Stimulated activated naive CD8-positive, alpha-beta T cell treated with anti-CD3 and anti-CD28 coated beads, Interleukin-15, Interleukin-2, amounts not matched to agents 100 U/mL and 50 U/mL, for 24 hours (primary cell): ENCODE measurements around the gene EEF1A1.
"Not testable (repeated sequence)": the region's sequence is repeated elsewhere in the genome, so short reads cannot be mapped to it uniquely, and the experiment has no call there.

ENCODE experiments used
- ATAC-seq: fragments of 150-1000 bp; cut with Tn5 transposase; one replicate; pipeline ENCODE4 v1.10.0; 2021
- DNase-seq: peaks from one replicate; pipeline ENCODE4 v3.0.0; 2021

The EEF1A1 gene

DNA sequence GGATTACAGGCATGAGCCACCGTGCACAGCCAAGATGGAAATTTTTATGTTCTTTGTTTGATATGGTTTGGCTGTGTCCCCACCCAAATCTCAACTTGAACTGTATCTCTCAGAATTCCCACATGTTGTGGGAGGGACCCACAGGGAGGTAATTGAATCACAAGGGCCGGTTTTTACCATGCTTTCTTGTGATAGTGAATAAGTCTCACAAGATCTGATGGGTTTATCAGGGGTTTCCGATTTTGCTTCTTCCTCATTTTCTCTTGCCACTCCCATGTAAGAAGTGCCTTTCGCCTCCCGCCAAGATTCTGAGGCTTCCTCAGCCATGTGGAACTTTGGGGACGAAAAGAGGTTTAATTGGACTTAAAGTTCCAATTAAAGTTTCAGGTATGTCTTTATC is 14.6 kb downstream of the EEF1A1 start:
- no peak for ATAC-seq
- DNase-seq = no peak

DNA sequence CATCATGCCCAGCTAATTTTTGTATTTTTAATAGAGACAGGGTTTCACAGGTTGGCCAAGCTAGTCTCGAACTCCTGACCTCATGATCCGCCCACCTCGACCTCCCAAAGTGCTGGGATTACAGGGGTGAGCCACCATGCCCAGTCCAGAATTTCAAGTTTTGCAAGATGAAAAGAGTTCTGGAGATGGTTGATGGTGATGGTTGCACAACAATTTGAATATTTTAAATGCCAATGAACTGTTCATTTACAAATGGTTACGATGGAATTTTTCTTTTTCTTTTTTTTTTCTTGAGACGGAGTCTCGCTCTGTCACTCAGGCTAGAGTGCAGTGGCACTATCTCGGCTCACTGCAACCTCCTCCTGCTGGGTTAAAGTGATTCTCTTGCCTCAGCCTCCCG is 15.1 kb downstream of the EEF1A1 start:
- not testable (repeated sequence) for DNase-seq, ATAC-seq

DNA sequence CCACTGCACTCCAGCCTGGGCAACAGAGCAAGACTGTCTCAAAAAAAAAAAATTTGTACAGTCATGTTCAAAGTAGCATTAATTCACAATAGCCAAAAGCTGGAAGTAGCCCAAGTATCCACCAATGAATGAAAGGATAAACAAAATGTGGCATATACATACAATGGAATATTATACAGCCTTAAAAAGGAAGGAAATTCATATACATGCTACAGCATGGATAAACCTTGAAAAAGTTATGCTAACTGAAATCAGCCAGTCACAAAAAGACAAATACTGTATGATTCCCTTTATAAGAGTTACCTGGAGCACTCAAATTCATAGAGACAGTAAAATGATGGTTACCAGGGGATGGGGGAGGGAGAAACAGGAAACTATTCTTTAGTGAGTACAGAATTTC is 15.7 kb downstream of the EEF1A1 start:
- no peak for DNase-seq
- no peak for ATAC-seq

DNA sequence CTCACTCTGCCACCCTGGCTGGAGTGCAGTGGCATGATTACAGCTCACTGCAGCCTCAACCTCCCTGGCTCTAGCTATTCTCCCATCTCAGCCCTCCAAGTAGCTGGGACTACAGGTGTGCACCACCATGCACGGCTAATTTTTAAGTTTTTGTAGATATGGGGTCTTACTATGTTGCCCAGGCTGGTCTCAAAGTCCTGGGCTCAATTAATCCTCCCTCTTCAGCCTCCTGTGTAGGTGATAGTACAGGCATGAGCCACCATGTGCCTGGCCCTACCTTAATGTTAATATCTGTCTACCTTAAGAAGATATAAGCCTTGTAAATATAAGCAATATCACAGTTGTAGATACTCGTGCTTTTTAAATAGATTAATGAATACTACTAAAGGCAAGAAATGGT is 16.7 kb downstream of the EEF1A1 start:
- no peak for DNase-seq
- ATAC-seq = no peak

DNA sequence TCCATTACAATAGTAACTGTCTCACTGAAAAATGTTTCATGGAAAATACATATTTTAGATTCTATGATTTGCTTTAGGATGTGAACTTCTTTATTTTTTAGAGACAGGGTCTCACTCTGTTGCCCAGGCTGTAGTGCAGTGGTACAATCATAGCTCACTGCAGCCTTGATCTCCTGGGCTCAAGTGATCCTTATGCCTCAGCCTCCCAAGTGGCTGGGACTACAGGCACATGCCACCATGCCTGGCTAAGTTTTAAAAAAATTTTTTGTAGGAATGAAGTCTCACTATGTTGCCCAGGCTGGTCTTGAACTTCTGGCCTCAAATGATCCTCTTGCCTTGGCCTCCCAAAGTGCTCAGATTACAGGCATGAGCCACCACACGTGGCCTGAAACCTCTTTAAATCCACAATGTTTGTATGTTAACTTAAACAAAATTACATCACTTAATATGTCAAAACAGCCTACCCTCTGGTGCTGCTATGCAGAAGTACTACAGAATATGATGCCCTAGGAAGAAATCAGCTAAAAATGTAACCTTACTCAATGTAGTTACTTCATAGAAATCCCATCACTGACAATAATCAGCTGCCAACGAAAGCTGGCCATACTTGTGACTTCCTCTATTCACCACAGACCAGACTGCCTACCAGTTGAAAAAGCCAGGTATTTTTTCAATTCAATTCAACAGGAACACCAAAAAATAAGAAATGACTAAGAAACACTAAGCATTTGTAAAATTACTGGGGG is 17.6 kb downstream of the EEF1A1 start:
- DNase-seq (no peak), ATAC-seq (no peak)

DNA sequence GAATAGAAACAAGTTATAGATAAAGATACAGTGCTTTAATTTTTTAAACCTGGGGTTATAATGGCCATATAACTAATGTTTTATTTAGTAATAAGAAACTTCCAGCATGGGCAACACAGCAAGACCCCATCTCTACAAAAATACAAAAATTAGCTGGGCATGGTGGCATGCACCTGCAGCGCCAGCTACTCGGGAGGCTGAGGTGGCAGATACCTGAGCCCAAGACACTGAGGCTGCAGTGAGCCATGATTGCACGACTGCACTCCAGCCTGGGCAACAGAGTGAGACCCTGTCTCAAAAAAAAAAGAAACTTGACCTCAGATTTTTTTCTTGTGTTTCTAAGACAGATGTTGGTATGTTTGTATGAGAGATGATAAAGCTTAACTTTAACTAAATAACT is 22.9 kb downstream of the EEF1A1 start:
- ATAC-seq (no peak), DNase-seq (no peak)

DNA sequence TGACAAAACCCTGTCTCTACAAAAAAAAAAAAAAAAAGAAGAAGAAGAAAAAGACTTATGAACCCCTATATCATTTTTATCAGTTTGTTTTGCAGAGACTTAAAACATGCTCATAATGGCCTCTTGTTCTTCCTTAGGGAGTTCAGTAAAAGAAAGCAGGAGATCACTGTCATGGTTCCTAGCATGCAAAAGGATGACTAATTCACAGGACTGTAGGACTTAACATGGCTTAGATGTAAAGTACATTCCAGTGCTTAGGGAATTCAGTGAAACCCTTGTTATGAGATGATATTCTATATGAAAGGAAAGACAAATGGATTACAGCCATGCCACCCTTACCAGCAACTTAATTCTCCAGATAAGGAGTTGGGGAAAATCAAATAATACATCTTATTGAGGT is 29.5 kb downstream of the EEF1A1 start:
- ATAC-seq (no peak), DNase-seq (no peak)

DNA sequence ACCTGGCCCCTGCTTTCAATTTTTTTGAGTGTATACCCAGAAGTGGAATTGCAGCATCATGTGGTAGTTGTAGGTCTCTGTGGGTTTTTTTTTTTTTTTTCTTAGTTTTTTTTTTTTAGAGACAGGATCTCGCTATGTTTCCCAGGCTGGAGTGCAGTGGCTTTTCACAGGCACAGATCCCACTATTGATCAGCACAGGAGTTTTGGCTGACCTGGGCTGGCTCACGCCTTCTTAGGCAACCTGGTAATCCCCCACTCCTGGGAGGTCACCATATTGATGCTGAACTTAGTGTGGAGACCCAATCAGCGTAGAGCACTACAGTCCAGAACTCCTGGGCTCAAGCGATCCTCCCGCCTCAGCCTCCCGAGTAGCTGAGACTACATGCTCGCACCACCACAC is 33.4 kb downstream of the EEF1A1 start:
- no peak for DNase-seq
- no peak for ATAC-seq

DNA sequence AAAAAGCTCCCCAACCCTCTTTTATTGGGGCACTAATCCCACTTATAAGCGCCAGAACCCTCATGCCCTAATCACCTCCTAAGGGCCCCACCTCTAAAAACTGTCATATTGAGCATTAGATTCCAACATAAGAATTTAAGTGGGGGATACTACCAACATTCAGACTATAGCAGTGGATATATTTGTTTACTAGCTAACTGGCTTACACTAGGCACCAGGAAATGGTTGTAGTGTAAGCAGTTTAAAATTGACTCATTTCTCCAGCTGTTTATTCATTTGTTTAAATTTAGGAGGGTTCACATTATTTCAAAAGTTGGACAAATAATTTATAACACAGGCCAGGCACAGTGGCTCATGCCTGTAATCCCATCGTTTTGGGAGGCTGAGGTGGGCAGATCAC is 36.4 kb downstream of the EEF1A1 start:
- no peak for DNase-seq

DNA sequence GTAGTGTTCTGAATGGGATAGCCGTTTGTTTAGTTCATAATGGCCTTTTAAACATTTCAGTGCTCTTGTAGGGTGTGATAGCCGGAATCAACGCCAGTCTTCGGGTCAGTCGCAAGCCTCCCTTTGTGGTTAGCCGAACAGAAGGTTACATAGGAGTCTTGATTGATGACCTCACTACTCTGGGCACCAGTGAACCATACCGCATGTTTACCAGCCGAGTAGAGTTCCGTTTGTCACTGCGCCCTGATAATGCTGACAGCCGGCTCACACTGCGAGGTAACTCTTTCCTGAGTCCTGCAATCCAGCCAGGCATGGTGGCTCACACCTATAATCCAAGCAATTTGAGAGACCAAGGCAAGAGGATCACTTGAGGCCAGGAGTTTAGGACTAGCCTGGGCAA is 38.9 kb downstream of the EEF1A1 start:
- ATAC-seq = no peak
- DNase-seq = no peak

More for the DNA sequence above, 36.4 kb downstream of the EEF1A1 start:
- ATAC-seq = no peak

DNA sequence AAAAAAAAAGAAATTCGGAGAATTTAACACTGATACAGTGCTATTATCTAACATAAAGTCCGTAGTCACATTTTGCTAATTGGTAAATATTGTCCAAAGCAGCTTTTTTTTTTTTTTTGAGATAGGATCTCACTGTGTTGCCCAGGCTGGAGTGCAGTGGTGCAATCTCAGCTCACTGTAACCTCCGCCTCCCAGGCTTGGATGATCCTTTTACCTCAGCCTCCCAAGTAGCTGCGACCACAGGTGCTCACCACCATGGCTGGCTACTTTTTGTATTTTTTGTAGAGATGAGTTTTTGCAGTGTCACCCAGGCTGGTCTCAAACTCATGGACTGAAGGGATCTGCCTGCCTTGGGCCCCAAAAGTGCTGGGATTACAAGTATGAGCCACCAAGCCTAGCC is 43.4 kb downstream of the EEF1A1 start:
- ATAC-seq (no peak), DNase-seq (no peak)

DNA sequence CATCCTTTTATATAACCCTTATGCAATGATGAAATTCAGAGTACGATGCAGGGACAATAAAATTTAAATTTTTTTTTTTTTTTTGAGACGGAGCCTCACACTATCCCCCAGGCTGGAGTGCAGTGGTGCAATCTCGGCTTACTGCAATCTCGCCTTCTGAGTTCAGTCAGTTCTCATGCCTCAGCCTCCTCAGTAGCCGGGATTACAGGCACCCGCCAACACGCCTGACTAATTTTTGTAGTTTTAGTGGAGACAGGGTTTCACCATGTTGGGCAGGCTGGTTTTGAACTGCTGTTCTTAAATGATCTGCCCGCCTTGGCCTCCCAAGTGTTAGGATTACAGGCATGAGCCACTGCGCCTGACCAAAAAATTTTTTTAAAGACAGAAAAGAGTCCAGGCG is 44.1 kb downstream of the EEF1A1 start:
- DNase-seq (no peak), ATAC-seq (no peak)

DNA sequence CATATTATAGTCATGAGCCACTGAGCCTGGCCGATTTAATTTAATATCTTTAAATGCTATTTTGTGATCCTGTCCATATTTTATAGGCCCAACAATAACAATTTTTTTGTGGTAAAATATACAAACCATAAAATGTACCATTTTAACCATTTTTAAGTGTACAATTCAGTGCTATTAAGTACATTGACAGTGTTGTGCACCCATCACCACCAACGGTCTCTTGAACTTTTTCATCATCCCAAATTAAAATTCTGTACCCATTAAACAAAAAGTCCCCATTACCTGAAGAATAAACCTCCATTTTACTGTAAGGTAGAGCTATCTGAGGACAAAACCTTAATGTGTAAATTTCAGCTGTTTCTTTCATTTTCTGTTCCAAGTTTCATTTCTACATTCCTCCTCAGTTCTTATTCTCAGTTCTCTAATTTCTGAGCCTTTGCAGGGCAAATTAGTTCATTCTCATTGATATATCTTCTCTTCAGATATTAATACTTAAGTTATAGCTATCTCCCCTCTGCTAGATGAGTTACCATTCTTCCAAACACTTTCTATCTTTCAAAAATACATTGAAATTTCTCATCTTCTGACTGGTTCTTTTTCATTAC is 49.0 kb downstream of the EEF1A1 start:
- no peak for DNase-seq
- peak; percentile 59 for ATAC-seq
